Immature natural killer cell (primary cell): ENCODE results near the gene PCNT. TPM values are rescaled to one million over a fixed set of nuclear protein-coding genes. Genes with fewer than 3 reads are reported as not detected.
A peak's percentile ranks its signal among the peaks of the same experiment; 100 is the strongest.

ENCODE experiments used
- DNase-seq, 3 donors: peaks; one replicate each; pipeline ENCODE4 v3.0.0; 2022; ENCODE audit warnings: mixed read lengths in 1 of 3
- H3K27ac Mint-ChIP-seq, 6 donors: one replicate each; pipeline ENCODE4 v1.8.0; 2020; ENCODE audit warnings: mixed read lengths in 6 of 6, mild to moderate bottlenecking in 5 of 6, inconsistent platforms in 4 of 6, moderate library complexity in 3 of 6
- H3K27me3 Mint-ChIP-seq, 3 donors: one replicate each; pipeline ENCODE4 v1.8.0; 2020 to 2021; ENCODE audit warnings: low read depth in 3 of 3, mild to moderate bottlenecking in 3 of 3, mixed read lengths in 3 of 3, moderate library complexity in 3 of 3, inconsistent platforms in 1 of 3
- H3K36me3 Mint-ChIP-seq, 3 donors: one replicate each; pipeline ENCODE4 v1.8.0; 2020; ENCODE audit warnings: mixed read lengths in 3 of 3, inconsistent platforms in 2 of 3, mild to moderate bottlenecking in 2 of 3
- H3K4me1 Mint-ChIP-seq, 2 donors: one replicate each; pipeline ENCODE4 v1.8.0; 2020; ENCODE audit warnings: inconsistent platforms in 2 of 2, mild to moderate bottlenecking in 2 of 2, mixed read lengths in 2 of 2, moderate library complexity in 1 of 2
- H3K4me3 Mint-ChIP-seq, 5 donors: one replicate each; pipeline ENCODE4 v1.8.0; 2020; ENCODE audit warnings: mild to moderate bottlenecking in 5 of 5, mixed read lengths in 5 of 5, inconsistent platforms in 3 of 5, moderate library complexity in 3 of 5
- H3K9me3 Mint-ChIP-seq, 6 donors: one replicate each; pipeline ENCODE4 v1.8.0; 2020; ENCODE audit warnings: mild to moderate bottlenecking in 6 of 6, mixed read lengths in 6 of 6, inconsistent platforms in 4 of 6, moderate library complexity in 3 of 6
- polyA plus RNA-seq, 3 donors: library from polyadenylated mRNA; unstranded; fragments of 300-500 nt; fragmentation: Illumina TruSeq; gene quantifications; one replicate each; pipeline ENCODE4 v1.2.3, GENCODE V29; 2021

PCNT gene
- polyA plus RNA-seq, 3 donors from 2014 or later = 2.9 to 47.0 (median 6.5) TPM

DNA sequence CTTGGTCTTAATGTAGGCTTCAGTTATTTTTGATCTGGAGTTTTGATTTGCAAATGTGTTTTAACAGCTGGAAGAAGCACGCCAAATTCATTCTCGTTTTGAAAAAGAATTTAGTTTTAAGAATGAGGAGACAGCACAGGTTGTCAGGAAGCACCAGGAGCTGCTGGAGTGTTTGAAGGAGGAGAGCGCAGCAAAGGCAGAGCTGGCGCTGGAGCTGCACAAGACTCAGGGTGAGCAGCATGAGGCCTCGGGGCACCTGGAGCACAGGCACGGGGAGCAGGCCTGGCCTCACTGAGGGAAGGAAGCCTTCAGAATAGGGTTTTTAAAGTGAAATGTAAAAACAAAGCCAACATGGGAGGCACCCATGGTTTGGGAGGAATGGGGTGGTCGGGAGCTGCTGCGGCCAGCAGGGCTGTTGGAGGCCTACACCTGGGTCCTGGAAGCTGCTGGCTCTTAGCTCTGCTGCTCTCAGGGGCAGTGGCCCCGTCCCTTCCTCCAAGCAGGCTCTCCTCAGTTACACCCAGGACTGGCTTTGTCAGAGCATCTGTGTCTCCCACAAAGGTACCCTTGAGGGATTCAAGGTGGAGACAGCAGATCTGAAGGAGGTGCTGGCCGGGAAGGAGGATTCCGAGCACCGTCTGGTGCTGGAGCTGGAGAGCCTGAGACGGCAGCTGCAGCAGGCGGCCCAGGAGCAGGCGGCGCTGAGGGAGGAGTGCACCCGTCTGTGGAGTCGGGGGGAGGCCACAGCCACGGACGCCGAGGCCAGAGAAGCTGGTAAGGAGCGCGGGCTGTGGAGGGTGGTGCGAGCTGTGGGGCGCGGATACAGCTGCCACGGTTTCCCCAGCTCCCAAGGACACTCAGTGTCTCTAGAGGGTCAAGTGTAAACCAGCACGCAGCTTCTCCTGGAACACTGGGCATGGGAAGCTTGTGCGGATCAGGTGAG lies 66.9 kb downstream of the PCNT start:
- Mint-ChIP-seq H3K4me3 (no peak overlapping the region), H3K4me1 (peaks cover 28 to 30% of the 10 kb centered on the region in 2 donors), H3K9me3 (no peaks in the 10 kb centered on the region), H3K27ac (peak overlapping the region in 3 of 6 donors; percentile 45 to 95 (median 66)), H3K36me3 (peaks cover 6 to 21% (median 6%) of the 10 kb centered on the region in 3 donors), H3K27me3 (peaks cover 2 to 16% (median 6%) of the 10 kb centered on the region in 3 donors)
- no peak for DNase-seq

DNA sequence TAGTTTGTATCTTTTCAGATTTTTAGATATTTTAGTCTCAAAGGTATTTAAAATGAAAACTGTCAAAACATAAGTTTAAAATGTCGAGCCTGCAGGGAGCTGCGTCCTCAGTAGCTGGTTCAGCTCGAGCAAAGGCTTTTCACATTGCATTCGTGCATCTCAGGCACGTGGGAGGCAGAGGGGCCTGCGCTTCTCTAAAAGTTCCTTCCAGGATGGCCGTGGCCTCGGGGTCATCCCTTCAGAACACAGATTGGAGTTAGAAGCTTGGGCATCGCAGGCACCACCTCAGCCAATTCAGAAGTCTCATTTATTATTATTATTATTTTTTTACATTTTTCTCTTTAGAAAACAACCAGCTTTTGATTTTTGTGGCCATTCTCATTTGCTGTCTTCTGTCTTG lies 67.8 kb downstream of the PCNT start:
- H3K4me3 Mint-ChIP-seq = no peak overlapping the region

DNA sequence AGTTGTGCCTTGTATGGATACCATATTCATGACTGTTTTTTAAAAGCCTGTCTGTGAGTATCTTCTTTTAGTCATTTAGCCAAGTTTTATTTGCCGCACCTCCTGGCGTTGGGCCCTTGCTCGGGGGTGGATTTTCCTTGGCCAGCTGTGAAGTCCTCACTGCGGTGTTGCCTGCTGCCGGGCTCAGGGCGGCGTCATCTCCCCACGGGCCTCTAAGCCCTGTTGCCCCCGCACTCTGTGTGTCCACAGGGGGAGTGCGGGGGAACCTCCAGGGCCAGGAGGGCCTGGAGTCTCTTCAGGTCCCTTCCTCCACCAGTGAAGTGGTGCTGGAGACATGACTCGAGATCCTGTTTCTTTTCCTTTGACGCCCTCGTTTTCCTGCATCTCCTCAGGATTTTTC lies 69.0 kb downstream of the PCNT start:
- Mint-ChIP-seq H3K9me3 (no peaks in the 10 kb centered on the region), H3K36me3 (peaks cover 6 to 28% (median 14%) of the 10 kb centered on the region in 3 donors), H3K27me3 (peaks cover 2 to 16% (median 4%) of the 10 kb centered on the region in 3 donors), H3K27ac (peak overlapping the region; percentile 88 to 95 (median 94)), H3K4me3 (peak overlapping the region in 3 of 5 donors; percentile 3 to 49 (median 21)), H3K4me1 (peaks cover 23 to 28% of the 10 kb centered on the region in 2 donors)
- DNase-seq = no peak

More for the DNA sequence above, 67.8 kb downstream of the PCNT start:
- H3K9me3 Mint-ChIP-seq = no peaks in the 10 kb centered on the region
- no peak for DNase-seq
- H3K27ac Mint-ChIP-seq = peak overlapping the region; percentile 80 to 95 (median 90)
- peaks cover 27 to 30% of the 10 kb centered on the region in 2 donors for H3K4me1 Mint-ChIP-seq
- peaks cover 2 to 16% (median 6%) of the 10 kb centered on the region in 3 donors for H3K27me3 Mint-ChIP-seq
- peaks cover 6 to 21% (median 6%) of the 10 kb centered on the region in 3 donors for H3K36me3 Mint-ChIP-seq

DNA sequence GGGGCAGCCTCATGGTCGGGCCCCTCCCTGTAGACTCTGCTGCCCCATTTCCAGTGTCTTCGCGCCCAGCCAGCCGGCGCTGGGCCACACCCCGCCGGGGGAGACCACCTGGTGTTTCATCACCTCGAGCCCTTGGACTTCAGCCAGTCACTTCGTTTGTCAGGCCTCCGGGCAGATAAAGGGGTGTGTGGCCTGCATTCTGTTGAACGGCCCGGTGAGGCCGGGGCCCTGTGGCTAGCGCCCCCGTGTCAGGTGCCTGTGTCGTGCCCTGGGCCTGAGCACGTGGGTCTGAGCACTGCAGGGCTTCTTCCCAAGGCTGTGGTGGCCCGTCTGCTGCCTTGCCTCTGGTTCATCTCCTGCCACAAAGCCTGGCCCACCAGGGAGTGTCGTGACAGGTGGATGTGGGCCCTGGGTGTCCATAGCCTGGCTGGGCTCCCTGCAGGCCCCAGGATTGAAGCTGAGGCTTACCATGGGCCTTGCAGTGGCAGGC lies 69.5 kb downstream of the PCNT start:
- peaks cover 2 to 16% (median 4%) of the 10 kb centered on the region in 3 donors for H3K27me3 Mint-ChIP-seq
- DNase-seq = no peak
- H3K36me3 Mint-ChIP-seq = peaks cover 6 to 32% (median 18%) of the 10 kb centered on the region in 3 donors
- no peaks in the 10 kb centered on the region for H3K9me3 Mint-ChIP-seq
- peaks cover 23 to 24% of the 10 kb centered on the region in 2 donors for H3K4me1 Mint-ChIP-seq
- peak overlapping the region in 3 of 5 donors; percentile 3 to 42 (median 41) for H3K4me3 Mint-ChIP-seq
- H3K27ac Mint-ChIP-seq = peak overlapping the region; percentile 88 to 95 (median 94)

DNA sequence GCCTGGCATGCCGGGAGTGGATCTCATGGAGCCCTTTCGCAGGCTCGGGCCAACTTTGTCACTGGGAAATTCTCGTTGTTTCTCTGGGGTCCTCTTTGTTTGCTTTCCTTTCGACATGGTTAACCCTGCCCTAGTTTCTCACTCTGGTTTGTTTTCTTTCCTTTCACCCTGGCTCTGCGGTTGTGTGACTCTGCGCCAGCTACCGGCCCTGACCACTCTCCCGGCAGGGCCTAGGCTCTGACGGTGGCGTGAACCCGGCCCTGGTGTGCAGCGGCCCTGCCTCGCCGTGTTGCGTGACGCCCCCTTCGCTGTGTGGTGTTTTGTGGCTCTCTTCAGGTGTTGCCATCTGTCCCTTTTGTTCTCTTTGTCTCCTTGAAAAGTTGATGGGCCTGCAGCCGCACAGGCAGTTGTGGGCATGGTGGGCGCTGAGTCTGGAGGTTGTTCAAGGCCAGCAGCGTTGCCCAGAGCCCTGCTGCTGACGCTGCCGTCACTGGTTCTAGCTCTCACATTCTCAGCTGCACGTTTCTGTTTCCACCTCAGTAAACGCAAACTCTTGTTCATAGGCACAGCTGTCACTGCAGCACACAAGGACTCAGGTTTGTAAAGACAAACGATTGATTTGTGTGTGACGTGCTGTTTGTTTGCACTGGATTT lies 70.1 kb downstream of the PCNT start:
- Mint-ChIP-seq H3K36me3 (peaks cover 7 to 36% (median 22%) of the 10 kb centered on the region in 3 donors), H3K27ac (peak overlapping the region; percentile 88 to 95 (median 94)), H3K9me3 (no peaks in the 10 kb centered on the region), H3K27me3 (peaks cover 2 to 16% (median 4%) of the 10 kb centered on the region in 3 donors), H3K4me1 (peaks cover 23 to 24% of the 10 kb centered on the region in 2 donors), H3K4me3 (peak overlapping the region in 3 of 5 donors; percentile 1 to 42 (median 5))
- peak; percentile 62 to 80 (median 77) for DNase-seq

DNA sequence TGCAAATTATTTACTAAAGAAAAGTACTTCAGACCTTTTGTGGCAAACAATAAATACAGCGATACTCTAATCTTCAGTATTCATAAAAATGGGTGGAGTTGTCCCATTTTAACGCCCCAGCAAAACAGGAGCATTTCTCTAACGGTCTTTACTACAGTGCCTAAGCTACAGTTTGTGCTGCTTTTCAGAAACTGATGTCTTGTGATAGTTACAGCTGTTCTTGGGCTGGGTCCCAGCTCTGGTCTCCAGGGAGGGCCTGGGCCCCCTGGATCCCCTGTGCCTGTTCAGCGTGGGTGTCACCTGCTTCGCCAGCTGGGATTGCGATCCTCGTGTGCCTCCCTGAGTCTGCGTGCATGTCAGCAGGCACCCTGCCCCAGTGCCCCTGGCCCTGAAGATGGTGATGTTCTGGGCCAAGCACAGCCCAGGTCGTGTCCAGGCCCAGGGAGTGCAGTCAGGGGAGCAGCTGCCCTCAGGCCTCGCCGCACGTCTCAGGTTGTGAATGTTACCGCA lies 70.7 kb downstream of the PCNT start:
- peaks cover 23 to 24% of the 10 kb centered on the region in 2 donors for H3K4me1 Mint-ChIP-seq
- H3K36me3 Mint-ChIP-seq = peaks cover 13 to 39% (median 25%) of the 10 kb centered on the region in 3 donors
- peak overlapping the region; percentile 88 to 95 (median 94) for H3K27ac Mint-ChIP-seq
- H3K4me3 Mint-ChIP-seq = peak overlapping the region in 2 of 5 donors; percentile 5 to 42
- H3K27me3 Mint-ChIP-seq = peaks cover 2 to 16% (median 4%) of the 10 kb centered on the region in 3 donors
- no peak for DNase-seq
- H3K9me3 Mint-ChIP-seq = no peaks in the 10 kb centered on the region

DNA sequence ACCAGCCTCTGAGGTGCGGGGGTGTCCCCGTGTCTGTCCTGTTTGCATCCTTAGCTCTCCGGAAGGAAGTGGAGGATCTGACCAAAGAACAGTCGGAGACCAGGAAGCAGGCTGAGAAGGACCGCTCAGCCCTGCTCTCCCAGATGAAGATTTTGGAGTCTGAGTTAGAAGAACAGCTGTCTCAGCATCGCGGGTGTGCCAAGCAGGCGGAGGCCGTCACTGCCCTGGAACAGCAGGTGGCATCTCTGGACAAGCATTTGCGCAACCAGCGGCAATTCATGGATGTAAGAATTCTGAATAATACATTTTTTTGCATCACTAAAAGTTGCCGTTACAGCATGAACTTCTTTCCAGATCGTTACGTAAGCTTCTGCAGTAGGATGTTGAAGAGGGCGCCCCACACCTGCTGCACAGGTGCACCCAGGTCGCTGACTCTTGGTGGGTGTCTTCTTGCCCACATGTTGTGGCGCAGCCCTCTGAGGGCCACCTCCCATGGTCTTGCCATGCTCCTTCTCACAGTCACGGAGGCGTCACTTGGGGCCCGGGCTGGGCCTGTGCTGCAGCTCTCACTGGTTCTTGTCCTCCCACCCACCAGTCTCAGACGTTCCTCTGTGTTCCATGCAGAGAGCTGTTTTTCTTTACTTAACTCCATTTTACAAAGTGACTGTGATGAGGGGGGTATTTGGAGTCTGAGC lies 73.4 kb downstream of the PCNT start:
- no peak for DNase-seq
- Mint-ChIP-seq H3K4me1 (peaks cover 21 to 23% of the 10 kb centered on the region in 2 donors), H3K27me3 (peaks cover 0 to 15% (median 2%) of the 10 kb centered on the region in 3 donors), H3K27ac (peak overlapping the region in 1 of 6 donors; percentile 9), H3K4me3 (no peak overlapping the region), H3K9me3 (no peaks in the 10 kb centered on the region), H3K36me3 (peaks cover 13 to 42% (median 40%) of the 10 kb centered on the region in 3 donors)

DNA sequence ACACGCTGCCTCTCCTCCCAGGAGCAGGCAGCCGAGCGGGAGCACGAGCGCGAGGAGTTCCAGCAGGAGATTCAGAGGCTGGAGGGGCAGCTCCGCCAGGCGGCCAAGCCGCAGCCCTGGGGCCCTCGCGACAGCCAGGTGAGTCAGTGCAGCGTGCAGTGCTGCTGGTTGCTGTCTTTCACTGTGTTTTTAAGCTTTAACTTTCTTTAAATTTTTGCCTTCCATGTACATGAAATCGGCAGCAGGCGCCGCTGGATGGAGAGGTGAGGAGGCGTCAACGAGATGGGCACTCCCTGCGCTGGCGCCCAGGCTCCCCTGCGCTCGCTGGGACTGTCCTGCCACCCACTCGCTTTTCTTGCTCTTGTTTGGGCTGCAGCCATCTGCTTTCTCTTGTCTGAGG lies 74.0 kb downstream of the PCNT start:
- DNase-seq = no peak
- H3K27ac Mint-ChIP-seq = no peak overlapping the region
- peaks cover 14 to 47% (median 42%) of the 10 kb centered on the region in 3 donors for H3K36me3 Mint-ChIP-seq

DNA sequence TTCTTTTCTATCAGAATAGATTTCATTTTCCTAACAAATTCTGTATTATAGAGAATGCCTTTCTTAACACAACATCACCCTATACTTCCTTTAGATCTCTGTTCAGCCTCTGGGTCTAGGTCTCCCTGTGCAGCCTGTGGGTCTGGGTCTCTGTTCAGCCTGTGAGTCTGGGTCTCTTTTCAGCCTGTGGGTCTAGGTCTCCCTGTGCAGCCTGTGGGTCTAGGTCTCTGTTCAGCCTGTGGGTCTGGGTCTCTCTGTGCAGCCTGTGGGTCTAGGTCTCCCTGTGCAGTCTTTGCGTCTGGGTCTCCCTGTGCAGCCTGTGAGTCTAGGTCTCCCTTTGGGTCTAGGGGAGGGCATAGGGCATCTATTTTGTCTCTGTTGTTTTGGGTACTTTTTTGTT lies 75.2 kb downstream of the PCNT start:
- DNase-seq = no peak
- H3K27ac Mint-ChIP-seq = peak overlapping the region in 2 of 6 donors; percentile 52 to 72
- H3K4me3 Mint-ChIP-seq = no peak overlapping the region
- H3K9me3 Mint-ChIP-seq = no peaks in the 10 kb centered on the region
- peaks cover 0 to 3% (median 0%) of the 10 kb centered on the region in 3 donors for H3K27me3 Mint-ChIP-seq
- peaks cover 4 to 10% of the 10 kb centered on the region in 2 donors for H3K4me1 Mint-ChIP-seq
- H3K36me3 Mint-ChIP-seq = peaks cover 16 to 50% (median 49%) of the 10 kb centered on the region in 3 donors

More for the DNA sequence above, 74.0 kb downstream of the PCNT start:
- H3K4me3 Mint-ChIP-seq = no peak overlapping the region
- no peaks in the 10 kb centered on the region for H3K9me3 Mint-ChIP-seq
- H3K4me1 Mint-ChIP-seq = peaks cover 14 to 18% of the 10 kb centered on the region in 2 donors
- peaks cover 0 to 12% (median 2%) of the 10 kb centered on the region in 3 donors for H3K27me3 Mint-ChIP-seq

DNA sequence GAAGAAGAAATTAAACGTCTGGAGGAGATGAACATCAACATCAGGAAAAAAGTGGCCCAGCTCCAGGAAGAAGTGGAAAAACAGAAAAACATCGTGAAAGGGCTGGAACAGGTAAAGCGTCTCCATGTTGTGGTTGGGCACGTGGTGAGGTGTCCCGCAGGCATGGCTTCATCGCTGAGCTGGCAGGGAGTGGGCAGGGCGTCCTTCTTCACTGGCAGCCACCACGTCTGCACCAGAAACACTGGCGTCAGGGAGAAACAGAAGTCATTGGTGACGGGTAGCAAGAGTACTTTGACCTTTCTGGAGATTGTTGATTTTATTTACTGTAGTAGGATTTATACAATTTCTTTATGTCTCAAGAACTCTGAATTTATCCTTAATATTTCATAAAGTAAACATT lies 75.7 kb downstream of the PCNT start:
- H3K9me3 Mint-ChIP-seq = no peaks in the 10 kb centered on the region

DNA sequence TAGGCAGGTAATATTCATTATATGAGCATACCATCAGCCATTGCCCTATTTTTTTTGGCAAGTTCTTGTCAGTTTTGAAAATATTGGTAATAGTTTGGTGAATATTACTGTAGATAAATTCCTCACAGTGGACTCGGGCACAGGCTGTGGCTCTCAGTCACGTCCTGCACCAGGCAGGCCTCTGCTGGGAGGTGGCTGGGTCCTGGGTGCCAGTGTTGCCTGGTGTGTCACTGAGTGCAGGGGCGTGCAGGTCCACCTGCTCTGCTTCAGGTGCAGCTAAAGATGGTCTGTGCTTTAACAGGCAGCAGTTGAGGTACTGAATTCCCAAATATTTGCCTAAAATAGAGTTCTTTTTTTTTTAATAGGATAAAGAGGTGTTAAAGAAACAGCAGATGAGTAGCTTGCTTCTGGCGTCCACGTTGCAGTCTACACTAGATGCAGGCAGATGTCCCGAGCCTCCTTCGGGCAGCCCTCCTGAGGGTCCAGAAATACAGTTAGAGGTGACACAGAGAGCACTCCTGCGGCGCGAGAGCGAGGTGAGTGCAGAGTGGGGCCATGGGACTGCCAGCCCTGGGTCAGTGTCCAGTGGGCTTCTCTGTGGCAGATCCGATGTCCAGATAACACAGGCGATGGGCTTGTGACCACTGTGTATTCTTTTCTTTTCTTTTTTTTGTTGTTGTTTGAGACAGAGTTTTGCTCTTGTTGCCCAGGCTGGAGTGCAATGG lies 77.4 kb downstream of the PCNT start:
- Mint-ChIP-seq H3K4me1 (peaks cover 8 to 10% of the 10 kb centered on the region in 2 donors), H3K4me3 (no peak overlapping the region), H3K36me3 (peaks cover 16 to 50% (median 49%) of the 10 kb centered on the region in 3 donors), H3K9me3 (no peaks in the 10 kb centered on the region), H3K27ac (no peak overlapping the region), H3K27me3 (no peaks in the 10 kb centered on the region)
- DNase-seq = no peak

More for the DNA sequence above, 75.7 kb downstream of the PCNT start:
- H3K27me3 Mint-ChIP-seq = no peaks in the 10 kb centered on the region
- H3K4me3 Mint-ChIP-seq = no peak overlapping the region
- peaks cover 16 to 50% (median 49%) of the 10 kb centered on the region in 3 donors for H3K36me3 Mint-ChIP-seq
- no peak for DNase-seq
- peak overlapping the region in 4 of 6 donors; percentile 22 to 84 (median 68) for H3K27ac Mint-ChIP-seq
- peaks cover 0 to 6% of the 10 kb centered on the region in 2 donors for H3K4me1 Mint-ChIP-seq

DNA sequence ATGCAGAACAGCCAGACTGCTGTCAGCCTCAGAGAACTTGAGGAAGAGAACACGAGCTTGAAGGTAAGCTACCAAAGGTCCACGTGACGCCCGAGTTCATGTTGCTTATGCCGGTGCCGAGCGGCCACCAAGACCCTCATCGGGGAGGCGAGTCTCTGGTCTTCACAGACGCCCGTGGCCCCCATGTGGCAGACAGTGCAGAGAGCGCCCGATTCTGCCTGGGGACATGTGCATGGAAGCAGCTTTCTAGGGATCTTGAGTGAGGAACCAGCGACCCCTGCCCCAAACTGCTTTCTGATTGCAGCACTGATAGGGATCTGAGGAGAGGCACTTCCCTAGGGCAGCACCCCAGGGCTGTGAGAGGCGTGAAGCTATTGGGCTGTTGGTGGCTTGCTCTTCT lies 78.5 kb downstream of the PCNT start:
- Mint-ChIP-seq H3K27ac (peak overlapping the region in 1 of 6 donors; percentile 16), H3K4me3 (no peak overlapping the region), H3K9me3 (no peaks in the 10 kb centered on the region), H3K4me1 (peaks cover 17 to 18% of the 10 kb centered on the region in 2 donors), H3K27me3 (no peaks in the 10 kb centered on the region), H3K36me3 (peaks cover 16 to 46% (median 45%) of the 10 kb centered on the region in 3 donors)
- DNase-seq = no peak
